ENCODE data around the gene SORD.
"Not testable (repeated sequence)": the region's sequence is repeated elsewhere in the genome, so short reads cannot be mapped to it uniquely, and the experiment has no call there.

The SORD gene

DNA sequence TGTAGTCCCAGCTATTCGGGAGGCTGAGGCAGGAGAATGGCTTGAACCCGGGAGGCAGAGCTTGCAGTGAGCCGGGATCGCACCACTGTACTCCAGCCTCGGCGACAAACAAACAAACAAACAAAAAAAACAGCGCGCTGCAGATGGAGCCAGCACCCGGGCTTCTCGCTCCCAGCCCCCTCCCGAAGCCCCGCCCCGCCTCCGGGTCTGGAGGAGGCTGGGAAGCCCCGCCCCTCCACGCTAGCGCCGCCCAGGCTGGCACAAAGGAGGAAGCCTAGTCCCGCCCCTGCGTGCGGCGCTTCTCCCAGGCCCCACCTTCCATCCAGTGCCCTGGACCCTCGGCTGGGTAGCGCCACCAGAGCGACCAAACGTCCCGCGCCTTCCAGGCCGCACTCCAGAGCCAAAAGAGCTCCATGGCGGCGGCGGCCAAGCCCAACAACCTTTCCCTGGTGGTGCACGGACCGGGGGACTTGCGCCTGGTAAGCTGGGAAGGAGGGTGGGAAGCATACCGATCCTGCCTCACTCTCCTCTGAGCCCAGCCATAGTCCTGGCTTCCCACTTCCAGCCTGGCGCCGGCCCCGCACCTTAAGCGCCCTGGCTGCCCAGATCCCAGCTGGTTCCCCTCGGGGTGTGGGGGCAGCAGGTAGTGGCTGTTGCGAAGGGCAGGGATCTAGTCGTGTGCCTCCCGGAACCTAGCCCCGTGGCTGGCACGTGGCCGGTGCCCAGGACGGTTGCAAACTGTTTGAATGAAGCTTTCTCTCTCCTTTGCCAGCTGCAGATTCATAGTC lies at the start of gene SORD:
Gene SORD (plus strand): TSS at position 325 of the 788 bp plus-strand sequence. CDS start 89 bp downstream, at position 414.
- intact Hi-C loops (cut with DNase I), result no loop called here
- peak; percentile 86 to 99 (median 94) for DNase-seq

DNA sequence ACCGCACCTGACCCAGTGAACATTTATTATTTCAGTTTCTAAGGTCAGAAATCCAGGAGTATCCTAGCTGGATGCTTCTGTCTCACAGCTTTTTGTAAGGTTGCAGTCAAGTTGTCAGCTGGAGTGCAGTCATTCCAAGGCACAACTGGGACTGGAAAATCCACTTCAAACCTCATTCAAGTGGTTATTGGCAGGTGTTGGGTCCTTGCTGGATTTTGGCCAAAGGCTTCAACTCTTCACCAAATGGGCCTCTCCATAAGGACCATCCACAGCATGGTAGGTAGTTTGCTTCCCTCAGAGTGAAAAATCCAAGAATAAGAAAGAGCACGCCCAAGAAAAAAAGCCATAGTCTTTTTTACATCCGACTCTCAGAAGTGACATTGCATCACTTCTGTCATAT lies 46.8 kb upstream of the SORD start:
- DNase-seq; intact Hi-C loops (cut with DNase I): not testable (repeated sequence)

DNA sequence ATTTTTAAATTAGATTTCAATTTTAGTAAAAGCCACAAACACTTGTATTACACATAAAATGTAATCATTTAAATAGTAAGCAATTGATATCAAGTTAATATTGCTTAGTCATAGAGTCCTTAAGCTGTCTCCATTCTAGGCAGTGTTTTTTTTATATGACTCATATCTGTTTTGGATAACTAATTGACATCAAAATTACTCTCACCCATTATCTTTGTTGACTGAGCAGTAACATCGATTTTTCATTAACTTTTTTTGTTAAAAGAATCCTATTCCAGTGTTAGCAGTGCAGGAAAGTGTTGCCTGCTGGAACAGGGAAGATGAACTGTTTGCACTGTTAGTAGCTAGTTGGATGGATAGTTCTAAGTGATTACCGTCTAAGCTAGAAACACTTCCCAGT lies 45.2 kb upstream of the SORD start:
- intact Hi-C loops (cut with DNase I), result not testable (repeated sequence)

DNA sequence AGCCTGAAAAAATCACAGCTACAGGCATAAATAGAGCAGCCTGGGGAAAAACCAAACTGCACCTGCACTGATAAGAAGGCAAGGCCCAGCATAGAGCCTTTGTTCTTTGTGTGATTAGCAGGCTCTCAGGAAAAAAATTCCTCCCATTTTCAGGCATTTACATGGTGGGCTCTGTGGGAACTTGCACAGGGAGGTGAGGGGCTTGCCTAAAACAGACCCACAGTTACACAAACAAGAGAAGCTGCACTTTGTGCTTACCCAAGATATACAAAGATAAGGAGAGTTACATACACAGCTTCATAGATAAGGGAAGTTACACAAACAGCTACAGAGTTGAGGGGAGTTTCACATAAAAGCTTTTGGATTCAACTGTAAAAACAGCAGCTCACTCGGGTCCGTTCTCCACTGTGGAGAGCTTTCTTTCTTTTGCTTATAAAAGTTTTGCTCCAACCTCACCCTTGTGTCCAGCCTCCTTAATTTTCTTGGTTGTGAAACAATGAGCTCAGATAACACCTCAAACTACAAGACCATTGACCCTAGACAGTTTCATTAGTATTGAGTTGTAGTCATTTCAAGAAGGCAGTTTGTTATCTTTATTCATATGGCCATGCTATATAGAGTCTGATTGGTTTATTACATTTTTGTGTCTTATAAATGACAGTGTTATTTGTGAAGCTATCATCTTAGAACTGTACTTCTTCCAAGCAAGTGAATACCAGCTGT lies 43.2 kb upstream of the SORD start:
- DNase-seq; intact Hi-C loops (cut with DNase I): not testable (repeated sequence)

More for the DNA sequence above, 45.2 kb upstream of the SORD start:
- not testable (repeated sequence) for DNase-seq

DNA sequence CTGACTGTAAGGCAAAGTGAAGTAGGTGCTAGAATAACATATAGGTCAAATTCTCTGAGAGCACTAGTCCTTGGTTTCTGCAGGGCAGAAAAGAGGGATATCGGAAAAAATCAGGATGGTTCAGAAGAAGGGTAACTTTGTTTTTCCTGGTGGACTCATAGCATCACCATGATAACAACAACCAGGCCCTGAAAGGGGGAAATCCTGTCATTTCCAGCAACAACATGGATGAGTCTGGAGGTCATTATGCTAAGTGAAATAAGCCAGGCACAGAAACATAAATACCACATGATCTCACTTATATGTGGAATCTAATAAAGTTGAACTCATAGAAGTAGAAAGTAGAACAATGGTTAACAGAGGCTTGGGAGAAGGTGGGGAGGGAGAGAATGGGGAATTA lies 38.9 kb upstream of the SORD start:
- intact Hi-C loops (cut with DNase I); DNase-seq: not testable (repeated sequence)

DNA sequence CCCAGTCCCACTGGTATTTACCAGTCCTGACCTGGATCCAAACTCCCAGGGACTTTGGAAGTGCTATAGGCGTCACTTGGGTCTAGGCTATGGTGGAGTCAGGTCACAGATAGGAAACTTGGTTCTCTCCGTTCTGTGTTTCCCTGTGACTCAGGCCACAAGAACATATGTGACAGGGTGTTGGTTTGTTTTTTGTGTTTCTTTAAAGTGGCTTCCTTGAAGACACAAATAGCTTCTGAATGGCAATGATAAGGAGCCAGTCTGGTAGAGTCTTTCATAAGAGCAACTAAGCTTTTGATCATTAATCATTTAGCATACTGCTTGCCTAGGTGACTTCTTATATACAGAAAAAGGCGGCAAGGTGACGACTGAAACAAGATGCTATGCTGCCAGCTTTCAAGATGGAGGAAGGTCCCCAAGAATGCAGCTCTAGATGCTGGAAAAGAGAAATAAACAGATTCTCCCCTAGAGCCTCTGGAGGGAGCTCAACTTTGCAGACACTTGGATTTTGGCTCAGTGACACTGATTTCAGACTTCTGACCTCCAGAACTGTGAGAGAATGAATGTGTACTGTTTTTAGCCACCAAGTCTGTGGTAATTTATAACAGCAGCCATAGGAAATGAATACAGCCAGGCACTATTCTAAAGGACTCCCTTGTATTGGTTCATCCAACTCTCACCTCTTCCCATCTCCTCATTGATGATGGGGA lies 36.5 kb upstream of the SORD start:
- DNase-seq; intact Hi-C loops (cut with DNase I): not testable (repeated sequence)

DNA sequence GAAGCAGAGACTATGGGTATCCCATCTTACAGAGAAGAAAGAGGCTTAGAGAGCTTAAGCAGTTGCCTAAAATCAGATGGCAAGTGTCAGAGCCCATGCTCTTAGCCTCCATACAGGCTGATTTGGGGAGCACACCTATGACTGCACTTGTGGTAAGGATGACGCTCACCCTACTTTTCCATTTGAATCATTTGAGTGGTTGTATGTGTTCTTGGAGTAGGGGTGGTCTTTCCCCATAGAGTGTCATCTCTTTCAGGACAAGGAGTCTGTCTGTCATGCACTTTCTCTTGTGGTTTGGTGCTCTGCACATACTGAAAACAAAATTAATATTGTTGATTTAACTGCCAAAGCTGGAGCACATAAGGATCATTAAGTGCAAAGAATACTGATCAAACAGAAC lies 35.3 kb upstream of the SORD start:
- DNase-seq; intact Hi-C loops (cut with DNase I): not testable (repeated sequence)

DNA sequence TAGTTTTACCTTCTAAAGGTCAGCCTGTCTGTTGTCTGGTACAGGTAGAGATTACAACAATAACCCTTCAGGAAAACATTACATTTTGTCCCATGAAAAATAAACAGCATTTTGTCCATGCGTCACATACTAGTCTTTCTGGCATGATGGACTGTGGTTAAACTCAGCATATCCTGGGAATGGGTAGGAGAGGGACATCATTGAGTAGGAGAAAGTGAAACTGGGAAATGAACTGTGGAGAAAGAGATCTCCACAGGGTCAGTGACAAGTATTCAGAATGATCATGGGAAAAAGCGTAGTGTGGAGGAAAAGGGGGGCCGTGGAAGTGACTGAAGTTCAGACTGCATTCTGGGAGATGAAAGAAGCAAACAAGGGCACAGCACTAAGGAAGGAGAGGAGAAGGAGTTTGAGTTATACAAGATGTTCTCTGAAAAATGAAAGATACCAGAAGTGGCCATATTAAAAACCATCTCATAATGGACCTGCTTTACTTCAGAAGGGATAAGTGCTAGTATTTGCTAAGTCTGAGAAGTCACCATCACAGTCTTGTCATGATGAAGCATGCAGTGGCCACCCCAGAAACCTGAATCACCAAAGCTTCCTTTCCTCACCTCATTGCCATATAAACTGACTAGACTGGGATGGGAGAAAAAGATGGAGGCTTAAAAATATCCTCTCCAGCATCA lies 34.7 kb upstream of the SORD start:
- intact Hi-C loops (cut with DNase I); DNase-seq: not testable (repeated sequence)

DNA sequence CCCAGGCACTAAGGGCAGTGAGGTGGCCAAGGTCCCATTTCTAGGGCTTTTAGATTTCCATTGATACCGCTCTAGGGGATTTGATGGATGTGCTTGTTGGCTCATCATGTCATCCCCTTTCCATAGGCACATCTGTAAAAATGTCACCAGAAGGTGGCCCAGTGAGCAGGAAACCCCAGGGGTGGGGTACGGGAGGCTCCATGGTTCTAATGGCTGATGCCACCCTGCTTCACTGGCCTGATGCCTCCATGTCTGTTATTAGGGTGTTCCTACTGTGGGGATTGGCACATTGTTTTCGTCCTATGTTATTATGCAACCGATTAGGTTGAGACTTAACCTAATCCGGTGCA lies 34.1 kb upstream of the SORD start:
- intact Hi-C loops (cut with DNase I); DNase-seq: not testable (repeated sequence)

DNA sequence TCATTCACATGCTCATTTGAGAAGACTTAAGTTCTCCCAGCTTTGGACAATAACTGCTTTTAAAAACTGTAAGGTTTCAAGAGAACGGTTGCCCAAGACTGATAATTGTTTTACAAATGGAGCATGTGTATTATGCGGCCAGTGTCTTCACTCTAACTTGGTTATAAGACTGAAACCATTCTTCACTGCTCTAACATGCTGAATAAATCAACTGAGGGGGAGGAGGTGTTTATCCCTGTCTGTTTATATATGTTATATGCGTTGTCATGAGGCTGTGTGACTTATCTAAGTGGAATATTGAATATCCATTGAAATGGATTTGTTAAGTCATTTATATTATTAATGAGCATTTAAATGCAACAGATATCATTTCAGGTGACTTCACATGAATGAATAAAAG lies 25.4 kb upstream of the SORD start:
- intact Hi-C loops (cut with DNase I); DNase-seq: not testable (repeated sequence)

DNA sequence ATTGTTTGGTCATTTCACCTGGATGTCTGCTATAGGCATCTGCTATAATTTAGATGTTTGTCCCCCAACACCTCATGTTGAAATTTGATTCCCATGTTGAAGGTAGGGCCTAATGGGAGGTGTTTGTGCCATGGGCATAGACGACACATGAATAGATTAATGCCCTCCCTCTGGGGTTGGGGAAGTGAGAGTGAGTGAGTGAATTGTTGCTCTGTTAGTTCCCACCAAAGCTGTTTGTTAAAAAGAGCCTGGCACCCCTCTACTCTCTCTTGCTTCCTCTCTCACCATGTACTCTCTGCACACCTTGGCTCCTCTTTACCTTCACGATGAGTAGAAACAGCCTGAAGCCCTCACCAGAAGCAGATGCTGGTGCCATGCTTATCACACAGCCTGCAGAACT lies 23.9 kb upstream of the SORD start:
- no peak for DNase-seq
- intact Hi-C loops (cut with DNase I), result no loop called here

DNA sequence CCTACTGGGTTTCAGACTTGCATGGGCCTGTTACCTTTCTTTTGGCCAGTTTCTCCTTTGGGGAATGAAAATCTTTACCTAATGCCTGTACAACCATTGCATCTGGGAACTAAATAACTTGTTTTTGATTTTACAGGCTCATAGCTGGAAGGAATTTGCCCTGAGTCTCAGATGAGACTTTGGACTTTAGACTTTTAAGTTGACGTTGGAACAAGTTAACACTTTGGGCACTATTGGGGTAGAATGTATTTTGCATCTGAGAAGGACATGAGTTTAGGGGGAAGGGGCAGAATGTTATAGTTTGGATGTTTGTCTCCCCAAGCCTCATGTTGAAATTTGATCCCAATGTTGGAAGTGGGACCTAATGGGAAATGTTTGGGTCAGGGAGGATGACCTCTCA lies 21.8 kb upstream of the SORD start:
- intact Hi-C loops (cut with DNase I); DNase-seq: not testable (repeated sequence)

DNA sequence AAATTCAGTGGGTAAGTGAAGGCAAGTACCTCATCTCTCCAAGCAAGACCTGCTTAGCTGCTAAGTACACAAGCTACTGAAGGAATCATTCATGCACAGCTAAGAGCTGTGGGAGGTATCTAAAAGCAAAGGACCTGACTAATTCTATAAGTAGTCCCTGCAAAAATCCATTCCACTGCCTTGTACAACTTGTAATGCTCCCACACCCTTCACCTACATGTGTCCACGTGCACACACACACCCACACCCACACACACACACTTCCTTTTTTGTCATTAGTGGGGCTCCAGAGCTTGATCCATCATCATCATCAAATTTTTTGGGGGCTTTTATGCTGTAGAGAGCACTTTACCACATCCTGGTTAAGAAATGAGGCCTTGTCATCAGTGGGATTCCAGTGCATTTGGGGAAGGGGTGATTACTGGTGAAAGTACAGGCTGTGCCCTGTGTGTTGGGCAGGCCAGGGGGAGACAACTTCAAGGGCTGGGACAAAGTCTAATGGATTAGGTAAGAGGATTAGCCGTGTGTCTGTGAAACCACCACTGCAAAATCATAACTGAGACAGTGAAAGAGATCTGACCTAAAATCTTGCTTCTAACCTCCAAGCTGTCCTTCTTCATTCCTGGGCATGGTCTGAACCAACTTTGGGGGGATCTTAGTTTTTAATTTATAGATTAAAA lies 19.1 kb upstream of the SORD start:
- intact Hi-C loops (cut with DNase I), result not testable (repeated sequence)

DNA sequence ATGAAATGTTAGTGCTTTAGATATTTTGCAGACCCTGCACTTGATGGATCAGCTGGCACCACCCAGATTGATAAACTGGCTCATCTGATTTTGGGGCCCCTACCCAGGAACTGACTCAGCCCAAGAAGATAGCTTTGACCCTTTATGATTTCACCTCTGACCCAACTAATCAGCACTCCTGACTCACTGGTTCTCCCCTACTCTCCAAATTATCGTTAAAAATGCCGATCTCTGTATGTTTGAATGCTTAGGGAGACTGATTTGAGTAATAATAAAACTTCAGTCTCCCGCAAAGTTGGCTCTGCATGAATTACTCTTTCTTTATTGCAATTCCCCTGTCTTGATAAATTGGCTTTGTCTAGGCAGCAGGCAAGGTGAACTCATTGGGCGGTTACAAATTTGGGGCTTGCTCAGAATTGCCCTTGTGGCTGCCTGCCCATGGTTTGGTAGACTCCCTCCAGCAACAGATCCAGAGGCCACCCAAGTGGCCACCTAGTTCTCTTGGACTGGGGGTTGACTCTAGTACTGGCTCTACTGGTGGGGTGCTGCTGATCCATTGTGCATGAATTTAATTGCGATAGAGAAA lies 18.3 kb upstream of the SORD start:
- intact Hi-C loops (cut with DNase I); DNase-seq: not testable (repeated sequence)

More for the DNA sequence above, 19.1 kb upstream of the SORD start:
- not testable (repeated sequence) for DNase-seq

DNA sequence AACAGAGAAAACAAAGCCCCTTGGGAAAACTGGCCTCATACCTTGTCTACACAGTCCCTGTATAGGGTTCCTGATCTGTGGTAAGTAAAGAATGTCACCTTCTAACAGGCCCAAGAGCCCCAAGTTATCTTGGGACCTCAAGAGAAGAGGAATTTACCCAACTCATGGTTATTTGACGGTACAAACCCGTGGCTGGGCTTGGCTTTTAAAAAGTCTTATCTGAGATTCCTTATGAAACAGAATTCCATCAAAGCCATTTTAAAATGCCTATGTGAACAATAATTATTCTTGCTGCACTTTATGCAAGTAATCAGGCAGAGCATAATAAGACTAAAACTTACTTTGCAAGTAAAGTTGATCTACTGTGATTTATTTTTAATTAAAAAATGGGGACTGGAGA lies 13.9 kb upstream of the SORD start:
- intact Hi-C loops (cut with DNase I), result no loop called here
- no peak for DNase-seq

DNA sequence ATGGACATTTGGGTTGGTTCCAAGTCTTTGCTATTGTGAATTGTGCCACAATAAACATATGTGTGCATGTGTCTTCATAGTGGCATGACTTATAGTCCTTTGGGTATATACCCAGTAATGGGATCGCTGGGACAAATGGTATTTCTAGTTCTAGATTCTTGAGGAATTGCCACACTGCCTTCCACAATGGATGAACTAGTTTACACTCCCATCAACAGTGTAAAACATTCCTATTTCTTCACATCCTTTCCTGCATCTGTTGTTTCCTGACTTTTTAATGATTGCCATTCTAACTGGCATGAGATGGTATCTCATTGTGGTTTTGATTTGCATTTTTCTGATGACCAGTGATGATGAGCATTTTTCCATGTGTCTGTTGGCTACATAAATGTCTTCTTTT lies 7.9 kb upstream of the SORD start:
- intact Hi-C loops (cut with DNase I); DNase-seq: not testable (repeated sequence)

DNA sequence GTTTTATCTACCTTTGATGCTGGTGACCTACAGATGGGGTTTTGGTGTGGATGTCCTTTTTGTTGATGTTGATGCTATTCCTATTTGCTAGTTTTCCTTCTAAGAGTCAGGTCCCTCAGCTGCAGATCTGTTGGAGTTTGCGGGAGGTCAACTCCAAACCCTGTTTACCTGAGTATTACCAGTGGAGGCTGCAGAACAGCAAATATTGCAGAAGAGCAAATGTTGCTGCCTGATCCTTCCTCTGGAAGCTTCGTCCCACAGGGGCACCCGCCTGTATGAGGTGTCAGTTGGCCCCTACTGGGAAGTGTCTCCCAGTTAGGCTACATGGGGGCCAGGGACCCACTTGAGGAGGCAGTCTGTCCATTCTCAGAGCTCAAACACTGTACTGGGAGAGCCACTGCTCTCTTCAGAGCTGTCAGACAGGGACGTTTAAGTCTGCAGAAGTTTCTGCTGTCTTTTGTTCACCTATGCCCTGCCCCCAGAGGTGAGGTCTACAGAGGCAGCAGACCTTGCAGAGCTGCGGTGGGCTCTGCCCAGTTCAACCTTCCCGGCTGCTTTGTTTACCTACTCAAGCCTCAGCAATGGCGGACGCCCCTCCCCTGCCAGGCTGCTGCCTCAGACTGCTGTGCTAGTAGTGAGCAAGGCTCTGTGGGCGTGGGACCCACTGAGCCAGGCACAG lies 2.6 kb upstream of the SORD start:
- intact Hi-C loops (cut with DNase I), result not testable (repeated sequence)

DNA sequence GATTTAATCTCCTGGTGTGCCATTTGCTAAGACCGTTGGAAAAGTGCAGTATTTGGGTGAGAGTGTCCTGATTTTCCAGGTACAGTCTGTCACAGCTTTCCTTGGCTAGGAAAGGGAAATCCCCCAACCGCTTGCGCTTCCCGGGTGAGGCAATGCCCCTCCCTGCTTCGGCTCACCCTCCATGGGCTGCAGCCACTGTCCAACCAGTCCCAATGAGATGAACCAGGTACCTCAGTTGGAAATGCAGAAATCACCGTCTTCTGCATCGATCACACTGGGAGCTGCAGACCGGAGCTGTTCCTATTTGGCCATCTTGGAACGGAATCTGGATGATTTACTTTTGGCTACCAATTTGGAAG lies 2.1 kb upstream of the SORD start:
- DNase-seq; intact Hi-C loops (cut with DNase I): not testable (repeated sequence)

More for the DNA sequence above, 2.6 kb upstream of the SORD start:
- not testable (repeated sequence) for DNase-seq

DNA sequence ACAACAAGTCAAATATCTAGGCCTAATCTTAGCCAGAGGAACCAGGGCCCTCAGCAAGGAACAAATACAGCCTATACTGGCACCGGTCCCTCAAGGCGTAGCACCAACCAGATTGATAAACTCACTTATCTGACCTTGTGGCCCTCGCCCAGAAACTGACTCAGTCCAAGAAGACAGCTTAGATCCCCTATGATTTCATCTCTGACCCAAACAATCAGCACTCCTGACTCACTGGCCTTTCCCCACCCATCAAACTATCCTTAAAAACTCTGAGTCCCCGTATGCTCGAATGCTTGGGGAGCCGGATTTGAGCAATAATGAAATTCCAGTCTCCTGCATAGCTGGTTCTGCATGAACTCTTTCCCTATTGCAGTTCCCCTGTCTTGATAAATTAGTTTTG lies 1.6 kb upstream of the SORD start:
- DNase-seq, result no peak
- intact Hi-C loops (cut with DNase I), result no loop called here
